GM23338 (cell line): Measurements from ENCODE around the gene IRAK2.

Experiments
- CTCF ChIP-seq, 2 experiments: fragments of 200-600 bp in 1 of 2; sonication (generic) in 1 of 2; conservative IDR thresholded peaks; 2 replicates each; pipeline versions ENCODE4 v1.5.1 to v1.6.1; 2016 to 2017; ENCODE audit warnings: antibody characterized with exemption in 2 of 2, low read depth in 2 of 2, mild to moderate bottlenecking in 2 of 2, moderate library complexity in 1 of 2
- EZH2phosphoT487 ChIP-seq: fragments of 200-600 bp; sonication (generic); IDR thresholded peaks from one replicate; pipeline ENCODE4 v1.8.1; 2018; ENCODE audit warnings: antibody characterized with exemption; ENCODE audit not compliant: unreplicated experiment
- NANOG ChIP-seq: IDR thresholded peaks from 2 replicates; pipeline ENCODE4 v1.6.1; 2016; ENCODE audit warnings: antibody characterized with exemption, borderline replicate concordance
- POLR2AphosphoS5 ChIP-seq: IDR thresholded peaks from 2 replicates; pipeline ENCODE4 v1.6.1; 2016; ENCODE audit warnings: antibody characterized with exemption, low read depth

GRCh38 chr3:10263646-10264363 is 99.1 kb downstream of the IRAK2 start:
- TF ChIP-seq CTCF (conservative IDR thresholded peaks at IDR 0.05; ENCODE audit: low read depth in 2 of 2) (peak; percentile 44 to 56), NANOG (no peak), EZH2phosphoT487 (no peak), POLR2AphosphoS5 (no peak)
